Peyer's patch (tissue), 4 donors: ENCODE data around the gene SPAAR. TPM values are rescaled to one million over a fixed set of nuclear protein-coding genes. Genes with fewer than 3 reads are reported as not detected.

Source experiments
- DNase-seq, 3 donors: peaks; one replicate each; pipeline ENCODE4 v3.0.0-alpha.2; 2017 to 2019
- H3K27ac ChIP-seq, 4 donors: fragments of 200-600 bp; sonication (generic); one replicate each; pipeline ENCODE4 v1.5.1; 2016 to 2019
- H3K27me3 ChIP-seq, 2 donors: fragments of 200-600 bp; sonication (generic); one replicate each; pipeline ENCODE4 v1.5.1; 2019
- H3K36me3 ChIP-seq, 3 donors: fragments of 200-600 bp; sonication (generic); one replicate each; pipeline ENCODE4 v1.5.1; 2016 to 2019
- H3K4me1 ChIP-seq, 4 donors: fragments of 200-600 bp; sonication (generic); one replicate each; pipeline ENCODE4 v1.5.1; 2016 to 2019
- H3K4me3 ChIP-seq, 4 donors: fragments of 200-600 bp; sonication (generic); 1 replicate in 3 of 4; 2 replicates in 1 of 4; pipeline ENCODE4 v1.5.1; 2016 to 2019; ENCODE audit warnings: mild to moderate bottlenecking in 1 of 4
- H3K9me3 ChIP-seq, 4 donors: fragments of 200-600 bp; sonication (generic); one replicate each; pipeline ENCODE4 v1.5.1; 2016 to 2019; ENCODE audit warnings: mild to moderate bottlenecking in 1 of 4
- CTCF ChIP-seq, 6 experiments: fragments of 450-650 bp in 4 of 6; fragments of 200-600 bp in 2 of 6; sonication (generic) in 1 of 6; IDR thresholded peaks; one replicate each; pipeline ENCODE4 v1.5.1; 2017 to 2019; ENCODE audit warnings: antibody characterized with exemption in 6 of 6, mild to moderate bottlenecking in 3 of 6, moderate library complexity in 1 of 6
- POLR2A ChIP-seq, 2 donors: fragments of 450-650 bp; IDR thresholded peaks; one replicate each; pipeline ENCODE4 v1.5.1; 2017; ENCODE audit warnings: antibody characterized with exemption in 2 of 2, mild to moderate bottlenecking in 2 of 2, moderate library complexity in 2 of 2
- total RNA-seq, 4 donors: library from RNA; depleted of rRNA; stranded (reverse); fragments of >200 nt; gene quantifications; one replicate each; pipeline ENCODE4 v1.1.0, GENCODE V29; 2016

Gene SPAAR
- total RNA-seq, 4 donors from 2014 or later, result 0.88 to 17.3 TPM; not detected in 2

- no peaks in the 10 kb centered on the region for H3K9me3 ChIP-seq
- H3K36me3 ChIP-seq, result no peaks in the 10 kb centered on the region
- H3K27ac ChIP-seq, result peak overlapping the region; percentile 70 to 97 (median 90)
- H3K27me3 ChIP-seq, result no peaks in the 10 kb centered on the region
- TF ChIP-seq POLR2A (IDR thresholded peaks at IDR 0.05) (no peak), CTCF (IDR thresholded peaks at IDR 0.05) (no peak)
- H3K4me3 ChIP-seq, result peak overlapping the region in 2 of 4 donors; percentile 40 to 52
- H3K4me1 ChIP-seq, result peaks cover 7 to 88% (median 34%) of the 10 kb centered on the region in 4 donors
- peak in 2 of 3 donors; percentile 75 to 78 for DNase-seq
Measured at GRCh38 chr9:35907711-35908503, 1.4 kb upstream of the SPAAR start.

- Histone ChIP-seq H3K4me1 (peaks cover 7 to 82% (median 34%) of the 10 kb centered on the region in 4 donors), H3K4me3 (no peak overlapping the region), H3K27me3 (no peaks in the 10 kb centered on the region), H3K27ac (peak overlapping the region; percentile 70 to 97 (median 90)), H3K36me3 (no peaks in the 10 kb centered on the region), H3K9me3 (no peaks in the 10 kb centered on the region)
- DNase-seq, result no peak
- TF ChIP-seq CTCF (IDR thresholded peaks at IDR 0.05) (no peak), POLR2A (IDR thresholded peaks at IDR 0.05) (no peak)
Measured at GRCh38 chr9:35908504-35909125, 675 bp upstream of the SPAAR start.

- Histone ChIP-seq H3K27ac (peak overlapping the region; percentile 70 to 97 (median 90)), H3K4me1 (peaks cover 7 to 78% (median 32%) of the 10 kb centered on the region in 4 donors), H3K36me3 (no peaks in the 10 kb centered on the region), H3K9me3 (no peaks in the 10 kb centered on the region), H3K27me3 (no peaks in the 10 kb centered on the region), H3K4me3 (no peak overlapping the region)
- no peak for DNase-seq
- TF ChIP-seq POLR2A (IDR thresholded peaks at IDR 0.05) (no peak), CTCF (IDR thresholded peaks at IDR 0.05) (no peak)
Measured at GRCh38 chr9:35909687-35910612, 660 bp downstream of the SPAAR start.

GRCh38 chr9:35910613-35911359 is 1.5 kb downstream of the SPAAR start:
- H3K36me3 ChIP-seq, result no peaks in the 10 kb centered on the region
- H3K27ac ChIP-seq, result peak overlapping the region; percentile 70 to 97 (median 90)
- peak in 1 of 2 donors; percentile 7 for TF ChIP-seq POLR2A (IDR thresholded peaks at IDR 0.05)
- TF ChIP-seq CTCF (IDR thresholded peaks at IDR 0.05), result peak in 5 of 6 experiments; percentile 30 to 83 (median 79)
- H3K27me3 ChIP-seq, result no peaks in the 10 kb centered on the region
- H3K4me1 ChIP-seq, result peaks cover 7 to 78% (median 27%) of the 10 kb centered on the region in 4 donors
- no peak overlapping the region for H3K4me3 ChIP-seq
- DNase-seq, result peak; percentile 53 to 85 (median 75)
- no peaks in the 10 kb centered on the region for H3K9me3 ChIP-seq
